K562 (cell line): ENCODE measurements around the gene DGKB.

Source experiments
- AFF4 ChIP-seq: sonication (generic); formaldehyde crosslinking; IDR thresholded peaks from 2 replicates; pipeline ENCODE4 v1.8.0; 2023; ENCODE audit warnings: mild to moderate bottlenecking, missing genetic modification reagents
- GABPA ChIP-seq: fragments of 200-800 bp; sonication (Bioruptor generic); conservative IDR thresholded peaks from 2 replicates; pipeline ENCODE4 v1.6.1; 2016; ENCODE audit warnings: low read depth, missing genetic modification characterization, missing compliant biosample characterization
- JUNB ChIP-seq: fragments of 450-650 bp; formaldehyde crosslinking; conservative IDR thresholded peaks from 2 replicates; pipeline ENCODE4 v1.4.0; 2020; ENCODE audit warnings: mild to moderate bottlenecking
- MAX ChIP-seq: sonication (generic); formaldehyde crosslinking; IDR thresholded peaks from 2 replicates; pipeline ENCODE4 v1.9.0; 2022; ENCODE audit warnings: mild to moderate bottlenecking, missing genetic modification reagents
- NR2C2 ChIP-seq, 2 experiments: fragments of 200-800 bp in 1 of 2; sonication (Bioruptor generic) in 1 of 2; sonication (generic) in 1 of 2; formaldehyde crosslinking in 1 of 2; IDR thresholded peaks; 2 replicates each; pipeline versions ENCODE4 v1.6.1 to v1.8.0; 2016 to 2022; ENCODE audit warnings: mild to moderate bottlenecking in 1 of 2, missing compliant biosample characterization in 1 of 2, missing genetic modification characterization in 1 of 2, missing genetic modification reagents in 1 of 2
- RBBP5 ChIP-seq: fragments of 200-600 bp; sonication (generic); IDR thresholded peaks from 2 replicates; pipeline ENCODE4 v1.6.1; 2012; ENCODE audit warnings: borderline replicate concordance, mild to moderate bottlenecking, low read length, control low read depth, inconsistent platforms; ENCODE audit not compliant: insufficient read depth, poor library complexity, severe bottlenecking
- ZC3H11A ChIP-seq: IDR thresholded peaks from 2 replicates; pipeline ENCODE4 v1.6.1; 2012; ENCODE audit warnings: low read depth, low read length, improper control_type of control experiment
- ZNF12 ChIP-seq: sonication (generic); formaldehyde crosslinking; IDR thresholded peaks from 2 replicates; pipeline ENCODE4 v1.4.0; 2020; ENCODE audit warnings: mild to moderate bottlenecking, missing genetic modification reagents

DNA sequence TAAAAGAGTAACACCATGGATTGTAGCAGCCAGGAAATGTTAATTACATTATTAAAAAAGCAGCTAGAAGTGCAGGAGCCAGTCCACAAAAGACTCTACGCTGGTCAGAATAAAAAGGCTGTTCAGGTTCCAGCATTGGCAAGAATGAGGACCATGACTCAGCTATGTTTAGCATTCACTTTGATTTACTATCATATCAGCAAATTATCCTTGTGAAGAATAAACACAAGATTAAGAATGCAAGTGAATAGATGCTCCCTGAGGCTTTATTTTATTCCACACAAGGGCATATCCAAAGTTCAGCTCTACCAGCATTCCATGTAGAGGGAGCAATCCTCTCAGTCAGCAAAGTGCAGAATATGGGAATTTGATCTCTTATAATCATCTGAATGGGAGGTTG, 13.6 kb downstream of the DGKB start:
- no peak for TF ChIP-seq AFF4 (CRISPR knock-in tag)
- no peak for TF ChIP-seq ZNF12 (CRISPR knock-in tag)
- no peak for TF ChIP-seq GABPA
- TF ChIP-seq ZC3H11A = no peak
- TF ChIP-seq RBBP5 = no peak
- no peak for TF ChIP-seq JUNB
- no peak for TF ChIP-seq NR2C2 (CRISPR knock-in tag; IDR thresholded peaks at IDR 0.05)
- TF ChIP-seq NR2C2 (tag; IDR thresholded peaks at IDR 0.05) = no peak
- no peak for TF ChIP-seq MAX (CRISPR knock-in tag)
